NB4 (cell line): ENCODE results near the gene FUOM.

ENCODE experiments used
- CTCF ChIP-seq: IDR thresholded peaks from one replicate; pipeline ENCODE4 v1.5.1; 2012; ENCODE audit warnings: low read depth, low read length
- MAX ChIP-seq: IDR thresholded peaks from 2 replicates; pipeline ENCODE4 v1.6.1; 2011; ENCODE audit warnings: low read depth, low read length
- MYC ChIP-seq: IDR thresholded peaks from 2 replicates; pipeline ENCODE4 v1.6.1; 2011; ENCODE audit warnings: low read depth, low read length
- POLR2A ChIP-seq: IDR thresholded peaks from 2 replicates; pipeline ENCODE4 v1.6.1; 2011; ENCODE audit warnings: mild to moderate bottlenecking; ENCODE audit not compliant: insufficient read length; ENCODE audit errors: extremely low read depth

GRCh38 chr10:133335246-133336117 lies 22.3 kb downstream of the FUOM start:
- TF ChIP-seq MAX (no peak), CTCF (no peak), POLR2A (no peak), MYC (no peak)
